Measurements from ENCODE around the gene ESPL1.

- TF ChIP-seq CTCF (IDR thresholded peaks at IDR 0.05) (no peak), POLR2AphosphoS5 (IDR thresholded peaks at IDR 0.05; ENCODE audit: low read depth, low read length) (no peak), TCF7L2 (IDR thresholded peaks at IDR 0.05; ENCODE audit: low read depth, low read length) (no peak)
- TF ChIP-seq, protein P1, sequence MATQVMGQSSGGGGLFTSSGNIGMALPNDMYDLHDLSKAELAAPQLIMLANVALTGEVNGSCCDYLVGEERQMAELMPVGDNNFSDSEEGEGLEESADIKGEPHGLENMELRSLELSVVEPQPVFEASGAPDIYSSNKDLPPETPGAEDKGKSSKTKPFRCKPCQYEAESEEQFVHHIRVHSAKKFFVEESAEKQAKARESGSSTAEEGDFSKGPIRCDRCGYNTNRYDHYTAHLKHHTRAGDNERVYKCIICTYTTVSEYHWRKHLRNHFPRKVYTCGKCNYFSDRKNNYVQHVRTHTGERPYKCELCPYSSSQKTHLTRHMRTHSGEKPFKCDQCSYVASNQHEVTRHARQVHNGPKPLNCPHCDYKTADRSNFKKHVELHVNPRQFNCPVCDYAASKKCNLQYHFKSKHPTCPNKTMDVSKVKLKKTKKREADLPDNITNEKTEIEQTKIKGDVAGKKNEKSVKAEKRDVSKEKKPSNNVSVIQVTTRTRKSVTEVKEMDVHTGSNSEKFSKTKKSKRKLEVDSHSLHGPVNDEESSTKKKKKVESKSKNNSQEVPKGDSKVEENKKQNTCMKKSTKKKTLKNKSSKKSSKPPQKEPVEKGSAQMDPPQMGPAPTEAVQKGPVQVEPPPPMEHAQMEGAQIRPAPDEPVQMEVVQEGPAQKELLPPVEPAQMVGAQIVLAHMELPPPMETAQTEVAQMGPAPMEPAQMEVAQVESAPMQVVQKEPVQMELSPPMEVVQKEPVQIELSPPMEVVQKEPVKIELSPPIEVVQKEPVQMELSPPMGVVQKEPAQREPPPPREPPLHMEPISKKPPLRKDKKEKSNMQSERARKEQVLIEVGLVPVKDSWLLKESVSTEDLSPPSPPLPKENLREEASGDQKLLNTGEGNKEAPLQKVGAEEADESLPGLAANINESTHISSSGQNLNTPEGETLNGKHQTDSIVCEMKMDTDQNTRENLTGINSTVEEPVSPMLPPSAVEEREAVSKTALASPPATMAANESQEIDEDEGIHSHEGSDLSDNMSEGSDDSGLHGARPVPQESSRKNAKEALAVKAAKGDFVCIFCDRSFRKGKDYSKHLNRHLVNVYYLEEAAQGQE (IDR thresholded peaks at IDR 0.05; ENCODE audit: insufficient read depth in 1 of 2, low read depth in 2 of 2, low read length in 1 of 2) = no peak
Observed at GRCh38 chr12:53232646-53233461, 35.2 kb upstream of the ESPL1 start.

Measured in Panc1 (cell line).